Sigmoid colon (tissue), 4 donors: Measurements from ENCODE around the gene KCNH1.

Experiments used
- EP300 ChIP-seq, 4 donors: sonication (generic); formaldehyde crosslinking; IDR thresholded peaks; one replicate each; pipeline ENCODE4 v1.6.1; 2017; ENCODE audit warnings: antibody characterized with exemption in 4 of 4
- POLR2A ChIP-seq, 2 donors: fragments of 450-650 bp; IDR thresholded peaks; one replicate each; pipeline ENCODE4 v1.6.1; 2016; ENCODE audit warnings: antibody characterized with exemption in 2 of 2, mild to moderate bottlenecking in 2 of 2, moderate library complexity in 2 of 2
- POLR2AphosphoS5 ChIP-seq, 4 donors: sonication (generic); formaldehyde crosslinking; IDR thresholded peaks; one replicate each; pipeline ENCODE4 v1.6.1; 2017; ENCODE audit warnings: antibody characterized with exemption in 4 of 4
- TF ChIP-seq, protein P1 (sequence below), 4 experiments: fragments of 450-650 bp in 3 of 4; fragments of 200-600 bp in 1 of 4; IDR thresholded peaks; one replicate each; pipeline ENCODE4 v1.5.1; 2016 to 2019; ENCODE audit warnings: antibody characterized with exemption in 4 of 4, mild to moderate bottlenecking in 3 of 4, moderate library complexity in 2 of 4

DNA sequence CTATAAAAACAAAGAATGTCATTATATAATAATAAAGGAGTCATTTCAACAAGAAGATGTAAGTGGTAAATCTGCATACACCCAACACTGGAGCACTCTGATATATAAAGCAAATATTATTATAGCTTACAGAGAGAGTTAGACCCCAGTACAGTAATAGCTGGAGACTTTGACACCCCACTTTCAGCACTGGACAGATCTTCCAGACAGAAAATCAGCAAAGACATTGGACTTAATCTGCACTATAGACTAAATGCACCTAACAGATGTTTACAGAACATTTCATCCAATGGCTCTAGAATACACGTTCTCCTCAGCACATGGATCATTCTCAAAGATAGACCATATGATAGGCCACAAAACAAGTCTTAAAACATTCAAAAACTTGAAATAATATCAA is 20.0 kb upstream of the KCNH1 start:
- TF ChIP-seq, protein P1, sequence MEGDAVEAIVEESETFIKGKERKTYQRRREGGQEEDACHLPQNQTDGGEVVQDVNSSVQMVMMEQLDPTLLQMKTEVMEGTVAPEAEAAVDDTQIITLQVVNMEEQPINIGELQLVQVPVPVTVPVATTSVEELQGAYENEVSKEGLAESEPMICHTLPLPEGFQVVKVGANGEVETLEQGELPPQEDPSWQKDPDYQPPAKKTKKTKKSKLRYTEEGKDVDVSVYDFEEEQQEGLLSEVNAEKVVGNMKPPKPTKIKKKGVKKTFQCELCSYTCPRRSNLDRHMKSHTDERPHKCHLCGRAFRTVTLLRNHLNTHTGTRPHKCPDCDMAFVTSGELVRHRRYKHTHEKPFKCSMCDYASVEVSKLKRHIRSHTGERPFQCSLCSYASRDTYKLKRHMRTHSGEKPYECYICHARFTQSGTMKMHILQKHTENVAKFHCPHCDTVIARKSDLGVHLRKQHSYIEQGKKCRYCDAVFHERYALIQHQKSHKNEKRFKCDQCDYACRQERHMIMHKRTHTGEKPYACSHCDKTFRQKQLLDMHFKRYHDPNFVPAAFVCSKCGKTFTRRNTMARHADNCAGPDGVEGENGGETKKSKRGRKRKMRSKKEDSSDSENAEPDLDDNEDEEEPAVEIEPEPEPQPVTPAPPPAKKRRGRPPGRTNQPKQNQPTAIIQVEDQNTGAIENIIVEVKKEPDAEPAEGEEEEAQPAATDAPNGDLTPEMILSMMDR (IDR thresholded peaks at IDR 0.05), result no peak
- TF ChIP-seq POLR2A (IDR thresholded peaks at IDR 0.05) (no peak), EP300 (IDR thresholded peaks at IDR 0.05) (no peak), POLR2AphosphoS5 (IDR thresholded peaks at IDR 0.05) (no peak)
